Breast epithelium (tissue), 4 donors: Measurements from ENCODE around the gene WDR7. TPM values are rescaled to one million over a fixed set of nuclear protein-coding genes. Genes with fewer than 3 reads are reported as not detected.

Experiments
- DNase-seq, 2 donors: peaks; one replicate each; pipeline ENCODE4 v3.0.0-alpha.2; 2019; ENCODE audit warnings: low spot score in 2 of 2
- H3K27ac ChIP-seq, 2 donors: fragments of 200-600 bp; sonication (generic) in 1 of 2; one replicate each; pipeline ENCODE4 v1.5.1; 2016 to 2019; ENCODE audit warnings: mild to moderate bottlenecking in 1 of 2
- H3K27me3 ChIP-seq, 2 donors: fragments of 200-600 bp; sonication (generic) in 1 of 2; one replicate each; pipeline versions ENCODE4 v1.5.1 to v1.6.0; 2017 to 2019; ENCODE audit warnings: control low read depth in 1 of 2, mild to moderate bottlenecking in 1 of 2
- H3K36me3 ChIP-seq: fragments of 200-600 bp; one replicate; pipeline ENCODE4 v1.5.1; 2019
- H3K4me1 ChIP-seq, 2 donors: fragments of 200-600 bp; sonication (generic); one replicate each; pipeline ENCODE4 v1.5.1; 2016 to 2019; ENCODE audit warnings: control low read depth in 1 of 2
- H3K4me3 ChIP-seq, 3 donors: fragments of 200-600 bp; sonication (generic); 1 replicate in 2 of 3; 2 replicates in 1 of 3; pipeline ENCODE4 v1.5.1; 2016 to 2019; ENCODE audit warnings: mild to moderate bottlenecking in 3 of 3, moderate library complexity in 2 of 3
- H3K9me3 ChIP-seq, 2 donors: fragments of 200-600 bp; sonication (generic) in 1 of 2; one replicate each; pipeline ENCODE4 v1.5.1; 2016 to 2019; ENCODE audit warnings: control low read depth in 1 of 2
- CTCF ChIP-seq, 3 donors: fragments of 450-650 bp; IDR thresholded peaks; one replicate each; pipeline ENCODE4 v1.5.1; 2016 to 2017; ENCODE audit warnings: antibody characterized with exemption in 3 of 3, mild to moderate bottlenecking in 3 of 3, moderate library complexity in 3 of 3
- POLR2A ChIP-seq: fragments of 450-650 bp; IDR thresholded peaks from one replicate; pipeline ENCODE4 v1.6.1; 2016; ENCODE audit warnings: antibody characterized with exemption, mild to moderate bottlenecking, moderate library complexity
- POLR2AphosphoS5 ChIP-seq, 3 donors: sonication (generic); formaldehyde crosslinking; IDR thresholded peaks; one replicate each; pipeline ENCODE4 v1.6.1; 2017; ENCODE audit warnings: antibody characterized with exemption in 3 of 3
- intact Hi-C: fragments of 100-400 bp; cut with DNase I; formaldehyde crosslinking; loops from one replicate; pipeline ENCODE4 v1.15.1; 2023; ENCODE audit warnings: low total_unique reads
- total RNA-seq, 3 donors: library from RNA; depleted of rRNA; stranded (reverse); fragments of >200 nt; gene quantifications; one replicate each; pipeline ENCODE4 v1.1.0, GENCODE V29; 2016

The WDR7 gene
- total RNA-seq, 3 donors from 2014 or later: 28.3 to 32.6 (median 31.1) TPM

GRCh38 chr18:56795381-56795780 lies 144.2 kb downstream of the WDR7 start:
- Histone ChIP-seq H3K4me1 (no peaks in the 10 kb centered on the region), H3K9me3 (no peaks in the 10 kb centered on the region), H3K36me3 (no peaks in the 10 kb centered on the region), H3K4me3 (no peak overlapping the region), H3K27ac (no peak overlapping the region), H3K27me3 (no peaks in the 10 kb centered on the region)
- TF ChIP-seq POLR2A (no peak), POLR2AphosphoS5 (IDR thresholded peaks at IDR 0.05) (no peak), CTCF (IDR thresholded peaks at IDR 0.05) (no peak)
- DNase-seq: no peak
- intact Hi-C loops: no loop called here

GRCh38 chr18:56799756-56800155 lies 148.6 kb downstream of the WDR7 start:
- H3K27me3 ChIP-seq: no peaks in the 10 kb centered on the region
- DNase-seq: no peak
- no peaks in the 10 kb centered on the region for H3K36me3 ChIP-seq
- H3K27ac ChIP-seq: no peak overlapping the region
- H3K4me3 ChIP-seq: no peak overlapping the region
- TF ChIP-seq POLR2AphosphoS5 (IDR thresholded peaks at IDR 0.05): no peak
- TF ChIP-seq CTCF (IDR thresholded peaks at IDR 0.05): no peak
- TF ChIP-seq POLR2A: no peak
- no peaks in the 10 kb centered on the region for H3K4me1 ChIP-seq
- no peaks in the 10 kb centered on the region for H3K9me3 ChIP-seq
- intact Hi-C loops: no loop called here

GRCh38 chr18:56803051-56803450 lies 151.9 kb downstream of the WDR7 start:
- no peak for TF ChIP-seq CTCF (IDR thresholded peaks at IDR 0.05)
- no peak for TF ChIP-seq POLR2AphosphoS5 (IDR thresholded peaks at IDR 0.05)
- no peak for TF ChIP-seq POLR2A
- Histone ChIP-seq H3K4me1 (no peaks in the 10 kb centered on the region), H3K27me3 (no peaks in the 10 kb centered on the region), H3K27ac (no peak overlapping the region), H3K36me3 (no peaks in the 10 kb centered on the region), H3K9me3 (no peaks in the 10 kb centered on the region), H3K4me3 (no peak overlapping the region)
- intact Hi-C loops: no loop called here
- no peak for DNase-seq

GRCh38 chr18:56804395-56804794 lies 153.2 kb downstream of the WDR7 start:
- no peaks in the 10 kb centered on the region for H3K36me3 ChIP-seq
- intact Hi-C loops: no loop called here
- H3K4me3 ChIP-seq: no peak overlapping the region
- no peaks in the 10 kb centered on the region for H3K9me3 ChIP-seq
- H3K4me1 ChIP-seq: no peaks in the 10 kb centered on the region
- H3K27ac ChIP-seq: no peak overlapping the region
- TF ChIP-seq CTCF (IDR thresholded peaks at IDR 0.05) (no peak), POLR2A (no peak), POLR2AphosphoS5 (IDR thresholded peaks at IDR 0.05) (no peak)
- DNase-seq: no peak
- no peaks in the 10 kb centered on the region for H3K27me3 ChIP-seq

GRCh38 chr18:56807901-56808300 lies 156.7 kb downstream of the WDR7 start:
- no peaks in the 10 kb centered on the region for H3K27me3 ChIP-seq
- intact Hi-C loops: no loop called here
- no peak overlapping the region for H3K4me3 ChIP-seq
- H3K4me1 ChIP-seq: no peaks in the 10 kb centered on the region
- no peak for DNase-seq
- H3K27ac ChIP-seq: no peak overlapping the region
- H3K9me3 ChIP-seq: no peaks in the 10 kb centered on the region
- TF ChIP-seq CTCF (IDR thresholded peaks at IDR 0.05) (no peak), POLR2AphosphoS5 (IDR thresholded peaks at IDR 0.05) (no peak), POLR2A (no peak)
- H3K36me3 ChIP-seq: no peaks in the 10 kb centered on the region
